Retinal pigment epithelial cell (primary cell): ENCODE data around the gene ZZZ3.

Experiments
- DNase-seq: peaks from one replicate; pipeline ENCODE4 v3.0.0-alpha.2; 2010; ENCODE audit warnings: low read depth
- H3K4me3 ChIP-seq: 2 replicates; pipeline ENCODE4 v1.5.1; 2011; ENCODE audit warnings: mild to moderate bottlenecking, low read length, control low read depth, moderate library complexity
- CTCF ChIP-seq: conservative IDR thresholded peaks from 2 replicates; pipeline ENCODE4 v1.5.1; 2011; ENCODE audit warnings: low read depth, low read length, control low read depth, inconsistent platforms

ZZZ3 gene

DNA sequence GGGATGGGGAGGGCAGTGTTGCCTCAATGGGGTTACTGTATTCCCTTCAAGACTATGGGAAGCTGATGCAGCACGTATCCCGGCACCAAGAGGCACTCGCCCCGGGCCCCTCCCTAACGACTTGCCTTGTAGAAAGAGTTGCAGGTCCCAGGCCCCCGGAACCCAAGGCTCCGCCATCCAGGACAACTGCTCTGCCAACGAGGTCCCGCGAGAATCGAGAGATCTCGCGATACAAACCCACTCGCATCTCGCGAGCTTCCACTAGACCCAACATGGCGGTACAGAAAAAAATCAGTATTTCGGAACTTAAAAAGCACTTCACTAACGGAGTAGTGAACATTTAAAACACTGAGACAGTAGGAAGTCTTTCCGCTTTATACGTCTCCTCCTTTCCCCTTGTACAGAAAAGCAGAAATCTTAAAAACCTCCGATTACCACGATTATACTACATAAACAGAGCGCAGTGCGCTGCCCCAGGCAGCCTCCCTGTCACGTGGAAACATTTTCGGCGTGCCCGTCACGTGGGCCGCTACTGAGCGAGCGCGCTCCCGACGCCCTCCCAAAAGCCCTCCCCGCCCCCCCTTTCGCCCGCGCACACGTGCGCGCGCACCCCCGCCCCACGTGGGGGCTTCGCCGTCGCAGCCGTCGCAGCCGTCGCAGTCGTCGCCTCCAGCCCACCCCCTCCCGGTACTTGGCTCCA is at the start of gene ZZZ3:
Gene ZZZ3 (minus strand): TSS at position 199 of the 700 bp plus-strand sequence. CDS start 49,304 bp downstream, outside the sequence.
- peak within 1 kb of the TSS; percentile 98 for H3K4me3 ChIP-seq
- peak; percentile 79 for DNase-seq
- TF ChIP-seq CTCF, result no peak

DNA sequence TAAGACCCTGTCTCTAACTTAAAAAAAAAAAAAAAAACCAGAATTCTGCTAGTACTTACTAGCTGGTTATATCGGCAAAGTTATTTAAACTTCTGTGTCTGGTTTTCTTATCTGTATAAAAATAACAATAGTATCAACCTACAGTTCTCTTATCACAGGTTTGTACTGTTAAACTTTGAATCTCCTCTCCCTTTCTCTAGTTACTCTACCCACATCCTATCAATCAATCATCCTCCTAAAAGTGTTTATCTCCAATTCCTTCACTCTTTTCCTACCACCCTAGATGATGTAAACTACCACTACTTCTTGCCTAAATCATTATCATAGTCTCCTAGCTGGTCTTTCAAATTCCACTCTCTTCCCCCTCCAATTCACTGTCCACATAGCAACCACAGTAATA is 49.6 kb upstream of the ZZZ3 start:
- no peak for DNase-seq
- H3K4me3 ChIP-seq, result no peak overlapping the region
- TF ChIP-seq CTCF, result no peak

GRCh38 chr1:77725706-77726105 is 43.2 kb upstream of the ZZZ3 start:
- no peak for DNase-seq
- TF ChIP-seq CTCF, result no peak
- no peak overlapping the region for H3K4me3 ChIP-seq

GRCh38 chr1:77718181-77718580 is 35.7 kb upstream of the ZZZ3 start:
- TF ChIP-seq CTCF, result no peak
- H3K4me3 ChIP-seq, result no peak overlapping the region
- DNase-seq, result no peak

DNA sequence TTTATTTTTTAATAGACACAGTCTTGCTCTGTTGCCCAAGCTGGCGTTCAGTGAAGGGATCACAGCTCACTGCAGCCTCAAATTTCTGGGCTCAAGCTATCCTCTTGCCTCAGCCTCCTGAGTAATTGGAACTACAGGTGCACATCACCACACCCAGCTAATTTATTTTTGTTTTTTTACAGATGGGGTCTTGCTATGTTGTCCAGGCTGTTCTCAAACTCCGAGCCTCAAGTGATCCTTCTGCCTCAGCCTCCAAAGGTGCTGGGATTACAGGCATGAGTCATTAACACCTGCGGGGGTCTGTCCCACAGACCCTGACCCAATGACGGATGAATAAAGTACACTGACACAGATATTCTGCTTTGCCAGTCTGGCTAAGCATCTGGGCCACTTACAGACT is 33.6 kb upstream of the ZZZ3 start:
- DNase-seq, result no peak
- no peak overlapping the region for H3K4me3 ChIP-seq
- no peak for TF ChIP-seq CTCF

GRCh38 chr1:77709727-77710126 is 27.3 kb upstream of the ZZZ3 start:
- DNase-seq, result no peak
- no peak overlapping the region for H3K4me3 ChIP-seq
- no peak for TF ChIP-seq CTCF

DNA sequence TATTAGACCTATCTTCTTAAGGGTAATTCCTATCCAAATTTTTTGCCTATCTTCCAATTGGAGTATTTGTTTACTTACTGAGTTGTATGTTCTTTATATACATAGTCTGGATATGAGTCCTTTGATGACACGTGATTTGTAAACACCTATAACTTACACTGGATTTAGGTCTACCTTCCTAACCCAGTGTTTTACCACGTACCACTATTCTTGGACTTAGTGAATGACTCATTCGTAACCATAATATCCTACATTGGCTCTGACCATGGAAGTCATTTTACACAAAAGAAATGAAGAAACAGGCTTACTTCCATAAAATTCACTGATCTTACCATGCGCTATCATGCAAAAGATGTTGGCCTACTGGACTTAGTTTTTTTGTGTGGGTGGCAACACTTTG is 23.9 kb upstream of the ZZZ3 start:
- no peak for TF ChIP-seq CTCF
- no peak overlapping the region for H3K4me3 ChIP-seq
- DNase-seq, result no peak
